HG02973 (cell line): Measurements from ENCODE around the gene BTG2.
A peak's percentile ranks its signal among the peaks of the same experiment; 100 is the strongest.
"Not testable (repeated sequence)": the region's sequence is repeated elsewhere in the genome, so short reads cannot be mapped to it uniquely, and the experiment has no call there.

ENCODE experiments used
- ATAC-seq: cut with Tn5 transposase; IDR thresholded peaks from one replicate; pipeline ENCODE4 v1.9.1; 2021; ENCODE audit warnings: moderate library complexity; ENCODE audit not compliant: unreplicated experiment

Gene BTG2

DNA sequence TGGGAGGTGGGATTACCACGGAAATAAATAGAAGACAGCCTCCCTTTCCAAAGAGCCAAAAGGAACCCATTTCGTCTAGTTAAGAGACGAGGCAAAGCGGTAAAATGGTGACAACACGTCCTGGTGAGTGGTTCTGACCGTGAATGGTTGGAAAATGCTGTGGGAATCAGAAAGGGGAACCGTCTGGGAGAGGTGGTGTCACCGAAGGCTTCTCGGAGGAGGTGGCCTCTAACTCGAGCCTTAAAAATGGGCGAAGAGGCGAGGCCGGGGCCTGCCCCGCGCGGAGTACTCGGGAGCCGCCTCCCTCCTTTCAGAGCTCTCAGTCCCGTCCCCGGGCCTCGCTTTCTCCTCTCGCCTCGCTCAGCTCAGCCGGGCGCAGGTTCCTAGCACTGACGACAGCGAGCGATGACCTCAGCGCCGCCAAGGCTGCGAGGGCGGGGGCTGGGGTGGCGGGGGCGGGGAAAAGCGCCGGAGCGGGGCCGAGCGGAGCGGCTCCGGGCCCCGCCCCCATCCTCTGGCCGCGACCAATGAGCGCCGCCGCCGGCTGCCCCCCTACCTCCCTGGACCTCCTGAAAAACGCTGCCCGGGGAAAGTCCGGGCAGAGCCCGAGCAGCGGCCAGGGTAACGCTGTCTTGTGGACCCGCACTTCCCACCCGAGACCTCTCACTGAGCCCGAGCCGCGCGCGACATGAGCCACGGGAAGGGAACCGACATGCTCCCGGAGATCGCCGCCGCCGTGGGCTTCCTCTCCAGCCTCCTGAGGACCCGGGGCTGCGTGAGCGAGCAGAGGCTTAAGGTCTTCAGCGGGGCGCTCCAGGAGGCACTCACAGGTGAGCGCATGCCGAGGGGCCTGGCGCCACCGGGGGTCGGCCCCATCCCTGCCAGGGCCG, at the start of gene BTG2:
TSS of gene BTG2 (plus strand) at position 601 of the 890 bp plus-strand sequence. CDS start at position 689, 88 bp downstream.
- ATAC-seq = peak; percentile 64

GRCh38 chr1:203256636-203257035, 48.7 kb upstream of the BTG2 start:
- ATAC-seq = not testable (repeated sequence)

DNA sequence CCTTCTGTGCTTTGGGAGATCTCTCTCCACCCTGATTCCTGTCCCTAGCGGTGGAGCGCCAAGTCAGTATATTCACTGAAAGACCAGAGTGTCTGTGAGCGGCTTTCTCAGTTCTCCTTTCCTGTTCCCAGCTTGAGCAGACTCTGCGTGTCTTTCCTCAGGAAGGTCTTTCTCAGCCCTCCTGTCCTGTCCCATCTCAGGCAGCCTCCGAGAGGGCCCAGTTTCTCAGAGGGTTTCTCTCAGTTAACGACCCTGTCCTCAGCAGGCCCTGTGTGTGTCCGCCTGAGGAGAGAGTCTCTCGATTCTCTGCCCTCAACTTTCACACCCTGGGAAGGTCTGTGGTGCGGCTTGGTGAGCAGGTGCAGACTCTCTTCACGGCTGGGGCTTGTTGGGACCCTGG, 41.8 kb upstream of the BTG2 start:
- ATAC-seq = no peak

- no peak for ATAC-seq
Observed at GRCh38 chr1:203264052-203264501, 41.2 kb upstream of the BTG2 start.

GRCh38 chr1:203265541-203265940, 39.8 kb upstream of the BTG2 start:
- no peak for ATAC-seq

GRCh38 chr1:203266140-203266539, 39.2 kb upstream of the BTG2 start:
- ATAC-seq = not testable (repeated sequence)

- ATAC-seq = peak; percentile 42
Observed at GRCh38 chr1:203267347-203267846, 37.9 kb upstream of the BTG2 start.

- ATAC-seq = no peak
Observed at GRCh38 chr1:203267912-203268311, 37.4 kb upstream of the BTG2 start.

DNA sequence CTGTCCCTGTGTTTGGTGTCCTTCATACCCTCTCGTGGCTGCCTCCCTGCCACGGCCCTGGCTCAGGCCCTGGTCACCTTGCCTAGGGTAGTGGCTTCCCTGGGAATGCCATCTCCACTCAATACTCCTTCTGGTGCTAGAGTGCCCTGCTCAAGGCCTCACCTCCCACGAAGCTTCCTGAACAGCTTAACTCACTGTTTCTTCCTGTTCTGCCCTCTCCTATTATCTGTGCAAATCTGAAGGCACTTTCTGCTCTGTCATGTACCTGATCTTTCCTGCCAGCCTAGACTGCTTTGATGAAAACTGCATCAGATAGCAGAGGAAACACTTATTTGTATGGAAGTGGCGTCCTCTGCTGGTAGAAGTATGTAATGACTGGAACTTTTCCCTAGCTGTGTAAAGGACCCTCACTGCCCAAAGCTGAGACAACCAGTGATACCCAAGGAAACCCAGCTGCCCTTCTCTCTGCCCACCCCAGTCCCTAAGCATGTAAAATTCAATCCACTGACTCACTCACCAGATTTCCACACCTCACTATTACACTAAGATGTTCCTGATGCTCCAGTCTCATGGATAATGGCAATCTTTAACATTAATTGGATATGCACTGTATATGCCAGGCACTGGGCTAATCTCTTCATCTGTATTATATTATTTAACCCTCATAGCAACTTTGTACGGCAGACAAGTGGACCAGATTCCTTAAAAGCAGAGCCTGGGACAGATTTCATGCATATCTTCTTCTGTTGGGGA, 36.2 kb upstream of the BTG2 start:
- ATAC-seq = no peak

DNA sequence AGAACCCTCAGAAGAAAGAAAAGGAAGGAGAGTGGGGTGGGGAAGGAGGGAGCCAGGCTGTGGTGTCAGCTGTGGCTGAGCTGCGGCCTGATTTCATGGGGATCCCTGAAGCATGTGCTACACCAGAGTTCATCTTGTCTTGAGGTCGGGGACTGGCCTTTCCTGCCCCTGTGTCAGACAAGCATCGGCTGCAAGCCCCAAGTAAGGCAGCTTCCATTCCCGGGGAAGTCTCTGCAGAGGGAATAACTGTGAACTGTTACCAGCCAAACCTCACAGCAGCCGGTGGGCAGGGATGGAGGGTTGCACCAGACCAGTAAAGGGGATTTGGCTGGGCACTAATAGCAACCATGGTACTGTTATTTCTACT, 35.7 kb upstream of the BTG2 start:
- no peak for ATAC-seq

GRCh38 chr1:203270448-203270847, 34.9 kb upstream of the BTG2 start:
- ATAC-seq = no peak

DNA sequence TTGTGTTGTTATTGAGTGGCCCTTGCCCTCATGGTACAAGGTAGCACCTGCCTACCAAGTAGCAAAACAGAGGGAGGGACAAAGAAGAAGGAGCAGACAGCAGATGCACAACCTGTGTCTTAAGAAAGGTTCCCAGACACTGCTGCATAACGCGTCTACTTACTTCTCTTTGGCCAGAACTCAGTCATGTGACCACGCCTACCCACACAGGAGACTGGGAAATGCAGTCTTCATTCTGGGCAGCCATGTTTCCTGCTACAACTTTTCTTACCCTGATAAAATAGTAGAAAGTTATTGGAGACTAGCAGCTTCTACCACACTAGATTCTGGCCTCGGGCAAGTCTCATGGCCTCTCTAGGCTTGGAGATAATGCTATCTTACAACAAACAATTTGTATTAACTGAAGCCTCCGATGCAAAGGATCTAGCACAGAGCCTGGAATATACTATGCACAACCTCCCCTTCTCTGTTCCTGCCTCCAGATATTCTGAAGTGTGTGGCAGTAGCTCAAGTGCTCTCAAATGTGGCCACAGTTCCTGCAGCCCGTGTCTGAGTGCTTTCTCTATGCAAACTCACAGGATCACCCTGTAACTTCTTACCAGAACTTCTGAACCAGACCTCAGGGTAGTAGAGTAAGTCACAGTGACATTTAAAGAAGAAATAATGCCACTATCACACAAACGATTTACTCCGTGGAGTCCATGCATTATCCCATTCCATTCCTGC, 34.1 kb upstream of the BTG2 start:
- ATAC-seq = no peak

- ATAC-seq = no peak
Observed at GRCh38 chr1:203271962-203272632, 33.2 kb upstream of the BTG2 start.

DNA sequence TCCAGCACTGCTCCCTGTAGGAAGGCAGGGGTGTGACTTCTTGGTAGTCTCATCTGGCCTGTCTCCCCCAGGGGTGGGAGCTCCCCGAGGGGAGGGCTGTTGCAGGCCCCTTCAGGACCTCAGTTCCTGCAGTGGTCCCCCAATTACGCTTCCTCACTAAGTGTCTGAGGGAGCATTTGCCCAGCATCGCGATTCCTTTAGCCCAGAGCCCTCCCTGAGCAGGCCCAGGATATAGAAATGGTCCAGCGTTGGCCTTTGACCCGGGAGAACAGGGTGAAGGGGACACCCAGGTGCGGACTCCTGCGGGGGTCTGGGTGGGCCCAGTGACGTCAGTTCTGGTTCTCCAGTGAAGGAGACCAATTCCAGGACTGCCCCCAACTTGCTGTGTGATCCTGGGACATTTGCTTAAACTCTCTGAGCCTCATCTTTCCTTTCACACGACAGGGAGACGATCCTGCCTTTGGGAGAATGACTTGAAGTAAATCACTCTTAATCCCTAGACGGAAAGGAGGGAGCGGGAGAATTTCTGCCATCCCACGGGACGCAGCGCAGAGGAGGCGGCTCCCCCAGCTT, 32.6 kb upstream of the BTG2 start:
- no peak for ATAC-seq

- ATAC-seq = peak; percentile 45
Observed at GRCh38 chr1:203273206-203273868, 32.0 kb upstream of the BTG2 start.

GRCh38 chr1:203273869-203274602, 31.3 kb upstream of the BTG2 start:
- no peak for ATAC-seq

DNA sequence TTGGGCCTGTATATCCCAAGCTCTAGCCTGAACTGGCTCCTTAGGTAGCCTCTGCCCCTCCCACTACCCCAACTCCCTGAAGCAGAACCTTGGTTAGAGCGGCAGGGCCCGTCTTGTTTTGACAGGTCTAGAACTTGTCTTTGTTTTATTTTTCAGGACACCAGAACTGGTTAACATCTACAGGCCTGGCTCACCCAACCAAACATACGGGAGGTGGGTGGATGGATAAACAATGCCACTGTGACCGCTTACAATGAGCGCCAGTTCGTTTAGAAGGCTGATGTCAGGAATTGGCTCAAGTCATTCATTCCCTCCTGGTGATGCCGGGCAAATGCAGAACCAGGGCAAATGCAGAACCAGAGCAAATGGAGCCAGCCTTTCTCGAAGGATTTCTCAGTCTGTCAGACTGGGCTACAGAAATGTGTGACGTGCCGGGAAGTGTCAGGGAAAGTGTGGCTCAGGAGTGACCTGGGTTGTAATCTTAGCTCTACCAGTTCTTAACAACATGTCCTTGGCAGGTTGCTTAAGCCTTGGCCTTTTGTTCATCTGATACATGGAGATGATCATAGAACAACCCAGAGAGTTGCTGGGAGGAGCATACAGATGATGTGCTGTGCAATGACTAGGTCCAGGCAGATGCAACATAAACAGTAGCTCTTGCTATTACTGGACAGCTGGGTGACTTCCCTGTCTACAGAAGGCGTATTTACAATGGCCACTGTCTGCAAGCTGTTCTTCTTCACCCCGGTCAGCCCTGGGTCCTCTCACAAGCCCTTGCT, 30.5 kb upstream of the BTG2 start:
- ATAC-seq = no peak

- ATAC-seq = no peak
Observed at GRCh38 chr1:203275656-203276272, 29.6 kb upstream of the BTG2 start.
